OCI-LY3 (cell line): ENCODE data around the gene TEAD1.
A peak's percentile ranks its signal among the peaks of the same experiment; 100 is the strongest.

Source experiments
- H2AFZ ChIP-seq: fragments of 200-600, 300-600 bp; shearing (Covaris generic); 2 replicates; pipeline ENCODE4 v1.6.0; 2014; ENCODE audit warnings: antibody characterized with exemption, low read depth, low read length
- H3K27ac ChIP-seq: fragments of 200-600, 300-600 bp; sonication (generic); 2 replicates; pipeline ENCODE4 v1.5.1; 2014; ENCODE audit warnings: mild to moderate bottlenecking, low read length, moderate library complexity, mixed read lengths
- H3K27me3 ChIP-seq: fragments of 200-600, 300-600 bp; sonication (generic); 2 replicates; pipeline ENCODE4 v1.6.1; 2014; ENCODE audit warnings: low read depth, low read length, mixed read lengths
- H3K36me3 ChIP-seq: fragments of 200-600, 300-600 bp; sonication (generic); replicated peaks from 2 replicates; pipeline ENCODE3; 2014; ENCODE audit warnings: low read depth, low read length, mixed read lengths
- H3K4me1 ChIP-seq: fragments of 300-600, 200-600 bp; sonication (generic); 2 replicates; pipeline ENCODE4 v1.6.1; 2014; ENCODE audit warnings: low read length, mixed read lengths
- H3K4me2 ChIP-seq: fragments of 200-600, 300-600 bp; sonication (generic); 2 replicates; pipeline ENCODE4 v1.6.1; 2014; ENCODE audit warnings: low read length, mixed read lengths
- H3K4me3 ChIP-seq: fragments of 300-600, 200-600 bp; sonication (generic); 2 replicates; pipeline ENCODE4 v1.5.1; 2014; ENCODE audit warnings: antibody characterized with exemption, mild to moderate bottlenecking, low read length, moderate library complexity
- H3K79me2 ChIP-seq: fragments of 300-600, 200-600 bp; shearing (Covaris generic); 2 replicates; pipeline ENCODE4 v1.6.1; 2014; ENCODE audit warnings: mild to moderate bottlenecking, low read length, mixed read lengths
- H3K9ac ChIP-seq: fragments of 300-600, 200-600 bp; shearing (Covaris generic); 2 replicates; pipeline ENCODE4 v1.6.0; 2014; ENCODE audit warnings: mild to moderate bottlenecking, low read length, moderate library complexity
- H3K9me3 ChIP-seq: fragments of 200-600, 300-600 bp; shearing (Covaris generic); 2 replicates; pipeline ENCODE4 v1.6.1; 2014; ENCODE audit warnings: low read length, mixed read lengths; ENCODE audit not compliant: insufficient read depth
- H4K20me1 ChIP-seq: fragments of 200-600, 300-600 bp; sonication (generic); 2 replicates; pipeline ENCODE4 v1.6.1; 2016; ENCODE audit warnings: low read length, mixed read lengths; ENCODE audit not compliant: insufficient read depth
- EZH2phosphoT487 ChIP-seq: fragments of 200-600 bp; shearing (Covaris generic); IDR thresholded peaks from 2 replicates; pipeline ENCODE4 v1.6.1; 2018; ENCODE audit warnings: antibody characterized with exemption, mixed run types, low read depth
- TF ChIP-seq, protein P1 (sequence below): fragments of 200-600, 300-600 bp; sonication (generic); IDR thresholded peaks from 2 replicates; pipeline ENCODE4 v1.5.1; 2014; ENCODE audit warnings: antibody characterized with exemption, low read length, low read depth

The TEAD1 gene

DNA sequence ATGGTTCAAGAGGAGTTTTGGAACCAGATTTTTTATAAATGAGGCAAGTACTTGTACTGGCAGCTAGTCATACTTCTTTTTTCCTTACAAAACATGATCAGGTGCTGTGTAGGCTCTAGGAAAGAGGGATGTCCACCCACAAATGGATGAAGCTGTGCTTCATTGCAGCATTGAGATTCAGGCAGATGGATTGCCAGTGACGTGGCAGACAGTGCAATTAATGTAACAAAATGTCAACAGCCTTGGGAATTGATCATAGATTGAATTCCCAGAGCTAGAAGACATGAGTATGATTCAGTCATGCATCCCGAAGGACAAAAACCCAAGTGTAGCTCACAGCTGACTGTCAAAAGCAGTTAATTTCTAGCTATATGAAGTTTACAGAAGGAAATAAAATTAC, 235.7 kb downstream of the TEAD1 start:
- H3K9me3 ChIP-seq, result no peaks in the 10 kb centered on the region
- no peak overlapping the region for H3K4me2 ChIP-seq

DNA sequence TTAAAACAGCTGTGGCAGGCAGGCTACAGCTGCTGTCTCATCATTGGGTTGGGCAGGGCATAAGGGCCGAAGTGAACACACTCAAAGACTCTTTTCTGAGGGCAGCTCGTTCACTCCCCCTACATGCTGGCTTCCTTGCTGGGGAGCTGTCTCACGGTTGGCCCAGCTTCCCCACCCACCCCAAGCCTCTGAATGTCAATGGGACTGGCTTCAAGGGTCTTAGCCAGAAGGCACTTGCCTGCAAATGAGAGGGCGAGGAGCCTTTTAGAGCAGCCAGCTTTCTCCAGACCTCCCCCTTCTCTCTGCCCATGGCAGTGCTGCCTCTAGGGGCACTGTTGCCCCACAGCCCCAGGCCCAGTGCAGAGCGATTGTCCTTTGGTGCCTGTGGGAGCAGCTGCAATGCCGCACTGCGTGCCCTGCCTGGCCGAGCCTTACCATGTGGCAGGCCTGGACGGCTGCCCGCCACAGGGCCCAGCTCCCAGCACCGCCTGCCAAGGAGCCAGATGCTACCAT, 240.2 kb downstream of the TEAD1 start:
- Histone ChIP-seq H3K27ac (no peak overlapping the region), H3K9me3 (no peaks in the 10 kb centered on the region), H4K20me1 (no peaks in the 10 kb centered on the region), H2AFZ (no peak overlapping the region), H3K36me3 (no peaks in the 10 kb centered on the region), H3K79me2 (no peaks in the 10 kb centered on the region), H3K27me3 (no peaks in the 10 kb centered on the region), H3K9ac (no peak overlapping the region), H3K4me3 (no peak overlapping the region), H3K4me2 (peak overlapping the region; percentile 6; the same call in 1 of the 2 replicates), H3K4me1 (no peaks in the 10 kb centered on the region)
- TF ChIP-seq EZH2phosphoT487, result no peak
- TF ChIP-seq, protein P1, sequence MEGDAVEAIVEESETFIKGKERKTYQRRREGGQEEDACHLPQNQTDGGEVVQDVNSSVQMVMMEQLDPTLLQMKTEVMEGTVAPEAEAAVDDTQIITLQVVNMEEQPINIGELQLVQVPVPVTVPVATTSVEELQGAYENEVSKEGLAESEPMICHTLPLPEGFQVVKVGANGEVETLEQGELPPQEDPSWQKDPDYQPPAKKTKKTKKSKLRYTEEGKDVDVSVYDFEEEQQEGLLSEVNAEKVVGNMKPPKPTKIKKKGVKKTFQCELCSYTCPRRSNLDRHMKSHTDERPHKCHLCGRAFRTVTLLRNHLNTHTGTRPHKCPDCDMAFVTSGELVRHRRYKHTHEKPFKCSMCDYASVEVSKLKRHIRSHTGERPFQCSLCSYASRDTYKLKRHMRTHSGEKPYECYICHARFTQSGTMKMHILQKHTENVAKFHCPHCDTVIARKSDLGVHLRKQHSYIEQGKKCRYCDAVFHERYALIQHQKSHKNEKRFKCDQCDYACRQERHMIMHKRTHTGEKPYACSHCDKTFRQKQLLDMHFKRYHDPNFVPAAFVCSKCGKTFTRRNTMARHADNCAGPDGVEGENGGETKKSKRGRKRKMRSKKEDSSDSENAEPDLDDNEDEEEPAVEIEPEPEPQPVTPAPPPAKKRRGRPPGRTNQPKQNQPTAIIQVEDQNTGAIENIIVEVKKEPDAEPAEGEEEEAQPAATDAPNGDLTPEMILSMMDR, result peak; percentile 59

More for the DNA sequence above, 235.7 kb downstream of the TEAD1 start:
- no peaks in the 10 kb centered on the region for H3K27me3 ChIP-seq
- TF ChIP-seq EZH2phosphoT487, result no peak
- TF ChIP-seq, protein P1, result no peak
- H3K4me3 ChIP-seq, result no peak overlapping the region
- H3K79me2 ChIP-seq, result no peaks in the 10 kb centered on the region
- no peaks in the 10 kb centered on the region for H3K36me3 ChIP-seq
- no peak overlapping the region for H3K9ac ChIP-seq
- H3K4me1 ChIP-seq, result no peaks in the 10 kb centered on the region
- no peak overlapping the region for H2AFZ ChIP-seq
- no peak overlapping the region for H3K27ac ChIP-seq
- H4K20me1 ChIP-seq, result no peaks in the 10 kb centered on the region

DNA sequence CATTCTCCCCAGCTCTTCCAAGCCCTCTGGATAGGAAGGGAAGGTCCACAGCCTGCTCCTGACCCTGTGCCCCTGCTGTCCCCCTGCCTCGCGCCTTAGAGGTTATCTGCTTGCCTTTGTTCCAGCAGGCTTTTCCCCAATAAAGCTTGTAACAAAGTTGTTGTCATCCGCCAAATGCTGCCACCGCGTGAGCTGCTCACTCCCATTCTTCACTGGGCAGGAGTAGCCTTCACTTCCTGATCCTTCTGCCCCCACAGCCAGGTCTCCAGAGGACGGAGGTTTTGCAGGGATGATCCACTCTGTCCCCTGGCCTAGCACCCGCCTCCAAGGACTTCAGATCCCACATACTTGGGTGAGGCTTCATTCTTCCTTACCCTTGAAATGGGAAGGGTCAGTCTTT, 240.9 kb downstream of the TEAD1 start:
- Histone ChIP-seq H3K4me2 (no peak overlapping the region), H3K79me2 (no peaks in the 10 kb centered on the region), H3K36me3 (no peaks in the 10 kb centered on the region), H2AFZ (no peak overlapping the region), H3K4me1 (no peaks in the 10 kb centered on the region), H3K27ac (no peak overlapping the region), H3K4me3 (no peak overlapping the region), H4K20me1 (no peaks in the 10 kb centered on the region), H3K9ac (no peak overlapping the region), H3K27me3 (no peaks in the 10 kb centered on the region), H3K9me3 (no peaks in the 10 kb centered on the region)
- no peak for TF ChIP-seq EZH2phosphoT487
- TF ChIP-seq, protein P1, result no peak

DNA sequence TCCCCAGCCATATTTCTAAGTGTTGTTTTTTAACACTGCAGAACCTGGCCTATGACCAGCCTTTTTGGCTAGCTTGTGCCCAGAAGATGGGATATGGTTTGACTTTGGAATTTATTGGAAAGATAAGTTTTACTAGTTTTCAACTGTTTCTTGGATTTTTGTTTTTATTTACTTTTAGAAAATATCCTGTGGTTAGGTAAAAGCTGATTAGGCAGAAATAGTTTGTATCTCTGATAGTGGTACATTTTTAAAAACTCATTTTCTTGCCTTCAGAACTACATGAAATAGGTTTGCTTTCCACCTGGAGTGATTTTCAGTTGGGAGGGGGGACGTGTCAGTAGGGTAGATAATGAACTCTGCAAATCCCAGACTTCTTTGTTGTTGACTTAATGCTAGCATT, 243.6 kb downstream of the TEAD1 start:
- no peak overlapping the region for H3K4me3 ChIP-seq
- no peaks in the 10 kb centered on the region for H3K9me3 ChIP-seq
- no peak for TF ChIP-seq EZH2phosphoT487
- TF ChIP-seq, protein P1, result no peak

More for the DNA sequence above, 243.6 kb downstream of the TEAD1 start:
- H3K79me2 ChIP-seq, result no peaks in the 10 kb centered on the region
- H4K20me1 ChIP-seq, result no peaks in the 10 kb centered on the region
- H3K27ac ChIP-seq, result no peak overlapping the region
- H3K36me3 ChIP-seq, result no peaks in the 10 kb centered on the region
- H3K4me1 ChIP-seq, result no peaks in the 10 kb centered on the region
- no peak overlapping the region for H2AFZ ChIP-seq
- no peaks in the 10 kb centered on the region for H3K27me3 ChIP-seq
- H3K4me2 ChIP-seq, result no peak overlapping the region
- H3K9ac ChIP-seq, result no peak overlapping the region
